Mucosa of descending colon (tissue), 3 donors: ENCODE measurements around the gene IGSF21. TPM values are rescaled to one million over a fixed set of nuclear protein-coding genes. Genes with fewer than 3 reads are reported as not detected.

ENCODE experiments used
- ATAC-seq: fragments of 200-7000 bp; cut with Tn5 transposase; one replicate; pipeline ENCODE4 v1.9.1; 2020; ENCODE audit warnings: mild to moderate bottlenecking, moderate library complexity
- DNase-seq, 3 donors: peaks; one replicate each; pipeline ENCODE4 v3.0.0-alpha.2; 2020
- H3K36me3 ChIP-seq: fragments of 200-600 bp; one replicate; pipeline ENCODE4 v1.8.0; 2021; ENCODE audit warnings: low read depth, mild to moderate bottlenecking
- H3K4me1 ChIP-seq: fragments of 200-600 bp; one replicate; pipeline ENCODE4 v1.8.0; 2021; ENCODE audit warnings: low read depth, mild to moderate bottlenecking
- H3K4me3 ChIP-seq: fragments of 200-600 bp; one replicate; pipeline ENCODE4 v1.8.0; 2021; ENCODE audit warnings: mild to moderate bottlenecking
- H3K9me3 ChIP-seq: fragments of 200-600 bp; one replicate; pipeline ENCODE4 v1.8.0; 2021; ENCODE audit warnings: mild to moderate bottlenecking
- intact Hi-C, 2 donors: fragments of 100-400 bp; cut with DNase I in 1 of 2; cut with micrococcal nuclease in 1 of 2; formaldehyde crosslinking; loops; one replicate each; pipeline versions ENCODE4 v1.11.0 to v1.11.1; 2022; cut with DNase I, micrococcal nuclease
- total RNA-seq, 3 donors: library from RNA; stranded (reverse); fragmentation: NEBNext Ultra II Directional in 2 of 3; extraction: Animal tissue kit (Norgen Biotek cat#: 25700) in 2 of 3; gene quantifications; one replicate each; pipeline versions ENCODE4 v1.2.1 to v1.2.4, GENCODE V29; 2021 to 2023
- TF ChIP-seq, protein P1 (sequence below): fragments of 200-600 bp; IDR thresholded peaks from one replicate; pipeline ENCODE4 v1.8.0; 2022; ENCODE audit warnings: antibody characterized with exemption, mild to moderate bottlenecking
- donor health status: DM: no; HTN: no; CAD: no; lungs with moderate emphysema.
- donor health status: DM: no; HTN: no; CAD: no.
- donor health status: DM: no; HTN: yes; CAD: no.

The IGSF21 gene
- total RNA-seq, 3 donors from 2014 or later: 0.70 to 1.4 (median 0.96) TPM

DNA sequence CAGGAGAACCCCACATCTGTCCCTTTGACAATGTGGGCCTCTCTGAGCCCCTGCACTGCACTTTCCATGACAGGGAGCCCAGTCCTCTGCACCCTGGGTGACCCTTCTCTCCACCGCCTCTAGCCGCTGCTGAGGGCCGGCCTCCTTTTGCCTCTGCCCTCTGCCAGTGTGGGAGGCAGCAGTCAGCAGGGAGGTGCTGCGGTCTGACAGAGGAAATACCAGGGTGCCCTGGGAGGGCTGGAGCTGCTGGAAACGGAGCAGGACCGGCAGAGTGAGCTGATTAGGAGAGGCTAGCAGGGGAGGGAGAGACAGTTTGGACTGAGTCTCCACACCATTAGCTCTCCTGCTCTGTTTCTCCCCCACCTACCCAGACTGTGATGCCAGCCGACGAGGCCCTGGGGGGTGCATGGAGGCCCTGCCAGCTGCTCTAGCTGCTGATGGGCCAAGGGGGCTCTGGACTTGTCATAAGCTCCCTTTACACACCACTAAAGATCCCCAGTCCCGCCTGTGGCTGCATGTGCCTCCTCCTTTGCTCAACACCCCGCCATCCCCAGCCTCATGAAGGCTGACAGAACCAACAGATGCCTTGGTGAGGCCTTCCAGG is 202.1 kb downstream of the IGSF21 start:
- H3K36me3 ChIP-seq: no peaks in the 10 kb centered on the region
- intact Hi-C loops: no loop called here
- no peaks in the 10 kb centered on the region for H3K9me3 ChIP-seq
- no peaks in the 10 kb centered on the region for H3K4me1 ChIP-seq
- H3K4me3 ChIP-seq: no peak overlapping the region
- no peak for ATAC-seq
- DNase-seq: no peak
- TF ChIP-seq, protein P1, sequence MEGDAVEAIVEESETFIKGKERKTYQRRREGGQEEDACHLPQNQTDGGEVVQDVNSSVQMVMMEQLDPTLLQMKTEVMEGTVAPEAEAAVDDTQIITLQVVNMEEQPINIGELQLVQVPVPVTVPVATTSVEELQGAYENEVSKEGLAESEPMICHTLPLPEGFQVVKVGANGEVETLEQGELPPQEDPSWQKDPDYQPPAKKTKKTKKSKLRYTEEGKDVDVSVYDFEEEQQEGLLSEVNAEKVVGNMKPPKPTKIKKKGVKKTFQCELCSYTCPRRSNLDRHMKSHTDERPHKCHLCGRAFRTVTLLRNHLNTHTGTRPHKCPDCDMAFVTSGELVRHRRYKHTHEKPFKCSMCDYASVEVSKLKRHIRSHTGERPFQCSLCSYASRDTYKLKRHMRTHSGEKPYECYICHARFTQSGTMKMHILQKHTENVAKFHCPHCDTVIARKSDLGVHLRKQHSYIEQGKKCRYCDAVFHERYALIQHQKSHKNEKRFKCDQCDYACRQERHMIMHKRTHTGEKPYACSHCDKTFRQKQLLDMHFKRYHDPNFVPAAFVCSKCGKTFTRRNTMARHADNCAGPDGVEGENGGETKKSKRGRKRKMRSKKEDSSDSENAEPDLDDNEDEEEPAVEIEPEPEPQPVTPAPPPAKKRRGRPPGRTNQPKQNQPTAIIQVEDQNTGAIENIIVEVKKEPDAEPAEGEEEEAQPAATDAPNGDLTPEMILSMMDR: no peak

DNA sequence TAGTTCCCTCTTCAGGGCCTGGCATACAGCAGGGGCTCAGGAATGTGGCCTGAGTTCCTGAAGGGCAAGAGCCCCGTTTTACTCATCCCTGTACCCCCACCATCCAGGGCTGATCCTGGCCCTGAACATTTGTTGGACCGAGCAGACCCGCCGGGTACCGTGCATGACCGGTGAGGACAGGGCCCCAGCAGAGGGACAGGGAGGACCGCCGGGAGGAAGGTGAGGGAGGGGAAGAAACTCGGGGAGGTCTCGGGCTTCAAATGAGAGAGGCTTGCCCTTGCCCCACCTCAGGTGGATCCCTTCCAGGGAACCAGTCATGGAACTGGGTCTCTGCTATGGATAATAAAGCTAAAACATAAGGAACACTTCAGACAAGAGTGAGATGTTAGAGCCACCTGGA is 205.4 kb downstream of the IGSF21 start:
- no peak for DNase-seq
- Histone ChIP-seq H3K36me3 (no peaks in the 10 kb centered on the region), H3K4me1 (no peaks in the 10 kb centered on the region), H3K4me3 (no peak overlapping the region), H3K9me3 (no peaks in the 10 kb centered on the region)
- intact Hi-C loops: no loop called here
- TF ChIP-seq, protein P1: no peak
- no peak for ATAC-seq

- no peak overlapping the region for H3K4me3 ChIP-seq
- TF ChIP-seq, protein P1: no peak
- no peaks in the 10 kb centered on the region for H3K4me1 ChIP-seq
- no peaks in the 10 kb centered on the region for H3K36me3 ChIP-seq
- ATAC-seq (no peak), DNase-seq (no peak)
- intact Hi-C loops: no loop called here
- no peaks in the 10 kb centered on the region for H3K9me3 ChIP-seq
Observed at GRCh38 chr1:18313523-18313922, 205.9 kb downstream of the IGSF21 start.

DNA sequence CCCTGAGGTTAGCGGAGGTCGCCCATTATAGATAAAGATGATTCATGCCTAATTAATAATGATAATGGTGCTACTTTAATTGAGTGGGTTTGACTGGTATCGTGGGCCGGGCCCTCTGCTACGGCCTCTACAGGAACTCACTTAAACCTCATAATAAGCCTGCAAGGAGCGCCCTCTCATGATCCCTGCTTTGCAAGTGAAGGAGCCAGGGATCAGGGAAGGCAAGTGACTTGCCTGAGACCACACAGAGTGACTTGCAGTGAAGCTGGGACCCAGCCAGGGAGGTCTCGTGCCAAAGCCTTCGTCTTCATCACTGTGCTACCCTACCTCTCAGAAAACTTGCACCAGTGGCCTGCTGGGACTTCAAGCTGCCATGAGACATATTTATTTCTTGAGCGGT is 206.8 kb downstream of the IGSF21 start:
- H3K4me1 ChIP-seq: no peaks in the 10 kb centered on the region
- TF ChIP-seq, protein P1: no peak
- intact Hi-C loops: no loop called here
- ATAC-seq: no peak
- H3K9me3 ChIP-seq: peaks cover 6% of the 10 kb centered on the region
- H3K36me3 ChIP-seq: no peaks in the 10 kb centered on the region
- H3K4me3 ChIP-seq: no peak overlapping the region
- DNase-seq: no peak

GRCh38 chr1:18315449-18315848 is 207.9 kb downstream of the IGSF21 start:
- ATAC-seq: no peak
- intact Hi-C loops: no loop called here
- Histone ChIP-seq H3K4me1 (no peaks in the 10 kb centered on the region), H3K36me3 (no peaks in the 10 kb centered on the region), H3K4me3 (no peak overlapping the region), H3K9me3 (peaks cover 6% of the 10 kb centered on the region)
- TF ChIP-seq, protein P1: no peak
- no peak for DNase-seq

DNA sequence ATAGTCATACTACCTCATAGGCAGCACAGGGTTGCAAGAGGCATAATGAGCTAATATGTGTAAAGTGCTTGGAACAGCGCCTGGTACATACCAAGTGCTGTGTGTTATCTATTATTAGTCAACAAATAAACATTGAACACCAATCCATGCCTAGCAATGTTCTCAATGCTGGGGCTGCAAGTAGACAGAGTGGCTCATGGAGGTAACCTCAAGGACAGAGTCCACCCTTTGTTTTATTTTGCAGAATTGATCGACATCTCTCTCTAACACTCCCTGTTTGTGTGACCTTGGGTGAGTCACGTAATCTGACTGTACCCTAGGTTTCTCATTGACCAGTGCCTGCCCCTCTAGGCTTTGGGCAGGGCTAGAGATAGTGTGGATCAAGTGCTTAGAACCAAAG is 209.2 kb downstream of the IGSF21 start:
- intact Hi-C loops: no loop called here
- ATAC-seq: no peak
- DNase-seq: no peak
- peaks cover 6% of the 10 kb centered on the region for H3K9me3 ChIP-seq
- no peaks in the 10 kb centered on the region for H3K36me3 ChIP-seq
- no peaks in the 10 kb centered on the region for H3K4me1 ChIP-seq
- TF ChIP-seq, protein P1: no peak
- H3K4me3 ChIP-seq: no peak overlapping the region
